GM23338 (cell line): ENCODE data around the gene ELFN1.

Source experiments
- CREB1 ChIP-seq: fragments of 250-450 bp; sonication (Bioruptor Pico); IDR thresholded peaks from 2 replicates; pipeline ENCODE4 v1.5.0; 2020; ENCODE audit warnings: low read depth, mild to moderate bottlenecking, moderate library complexity
- CTCF ChIP-seq, 2 experiments: fragments of 200-600 bp in 1 of 2; sonication (generic) in 1 of 2; conservative IDR thresholded peaks; 2 replicates each; pipeline versions ENCODE4 v1.5.1 to v1.6.1; 2016 to 2017; ENCODE audit warnings: antibody characterized with exemption in 2 of 2, low read depth in 2 of 2, mild to moderate bottlenecking in 2 of 2, moderate library complexity in 1 of 2
- ETS1 ChIP-seq: IDR thresholded peaks from 2 replicates; pipeline ENCODE4 v1.6.1; 2016; ENCODE audit warnings: antibody characterized with exemption
- EZH2 ChIP-seq: fragments of 200-600 bp; sonication (generic); IDR thresholded peaks from one replicate; pipeline ENCODE4 v1.8.0; 2017; ENCODE audit warnings: antibody characterized with exemption, mild to moderate bottlenecking, low read depth; ENCODE audit not compliant: unreplicated experiment
- EZH2phosphoT487 ChIP-seq: fragments of 200-600 bp; sonication (generic); IDR thresholded peaks from one replicate; pipeline ENCODE4 v1.8.1; 2018; ENCODE audit warnings: antibody characterized with exemption; ENCODE audit not compliant: unreplicated experiment
- JUNB ChIP-seq: IDR thresholded peaks from one replicate; pipeline ENCODE4 v1.6.1; 2016; ENCODE audit warnings: antibody characterized with exemption; ENCODE audit not compliant: unreplicated experiment
- NANOG ChIP-seq: IDR thresholded peaks from 2 replicates; pipeline ENCODE4 v1.6.1; 2016; ENCODE audit warnings: antibody characterized with exemption, borderline replicate concordance
- POLR2AphosphoS5 ChIP-seq: IDR thresholded peaks from 2 replicates; pipeline ENCODE4 v1.6.1; 2016; ENCODE audit warnings: antibody characterized with exemption, low read depth
- REST ChIP-seq: IDR thresholded peaks from one replicate; pipeline ENCODE4 v1.6.1; 2018; ENCODE audit warnings: antibody characterized with exemption; ENCODE audit not compliant: unreplicated experiment
- STAT1 ChIP-seq: IDR thresholded peaks from one replicate; pipeline ENCODE4 v1.6.1; 2016; ENCODE audit warnings: antibody characterized with exemption; ENCODE audit not compliant: unreplicated experiment

GRCh38 chr7:1644341-1645070, 25.6 kb upstream of the ELFN1 start:
- TF ChIP-seq JUNB (no peak), CTCF (conservative IDR thresholded peaks at IDR 0.05; ENCODE audit: low read depth in 2 of 2) (no peak), POLR2AphosphoS5 (no peak), EZH2 (no peak), STAT1 (no peak), ETS1 (no peak), REST (no peak), NANOG (no peak), EZH2phosphoT487 (no peak), CREB1 (CRISPR knock-in tag) (no peak)
